Measurements from ENCODE around the gene CXXC4.

CXXC4 gene

DNA sequence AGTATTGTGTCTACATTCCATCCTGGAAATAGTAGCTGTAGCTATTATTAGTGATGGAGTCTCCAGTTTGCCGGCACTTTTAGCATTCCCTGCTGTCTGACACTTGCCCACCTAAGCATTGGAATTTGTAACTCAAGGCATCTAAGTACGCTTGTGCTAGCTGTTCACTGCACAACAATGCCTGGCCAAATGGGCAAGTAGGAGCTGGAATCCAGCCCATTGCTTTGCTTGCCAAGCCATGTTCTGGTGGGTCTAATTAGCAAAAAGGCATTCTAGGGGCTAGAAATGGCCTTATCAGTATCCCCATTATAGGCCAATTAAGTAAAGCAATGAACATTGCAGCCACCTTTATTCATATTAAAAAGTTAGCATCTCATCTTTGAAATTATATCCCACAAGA lies 7.8 kb upstream of the CXXC4 start:
- H3K27me3 ChIP-seq (ENCODE audit: control insufficient read depth, low read length): no peaks in the 10 kb centered on the region
- H3K79me2 ChIP-seq (ENCODE audit: control insufficient read depth, low read length): no peaks in the 10 kb centered on the region
- no peaks in the 10 kb centered on the region for H3K36me3 ChIP-seq (ENCODE audit: control insufficient read depth, low read length)
- no peaks in the 10 kb centered on the region for H3K9me3 ChIP-seq (ENCODE audit: control insufficient read depth, insufficient read depth, low read length)
- H4K20me1 ChIP-seq (ENCODE audit: control insufficient read depth, insufficient read depth, low read depth, low read length): no peaks in the 10 kb centered on the region
- no peak overlapping the region for H3K4me2 ChIP-seq (ENCODE audit: low read length)
- no peaks in the 10 kb centered on the region for H3F3A ChIP-seq (ENCODE audit: control insufficient read depth, insufficient read depth)
- H3K4me3 ChIP-seq (ENCODE audit: low read length): no peak overlapping the region
- no peak for TF ChIP-seq CTCF (IDR thresholded peaks at IDR 0.05; ENCODE audit: low read depth, low read length, poor library complexity, severe bottlenecking)
- TF ChIP-seq EZH2phosphoT487 (IDR thresholded peaks at IDR 0.05; ENCODE audit: borderline replicate concordance, low read length): no peak
- no peaks in the 10 kb centered on the region for H3K9me2 ChIP-seq (replicated peaks; ENCODE audit: control insufficient read depth, low read length)
- no peaks in the 10 kb centered on the region for H3K4me1 ChIP-seq (ENCODE audit: control insufficient read depth, low read length)
- H3K27ac ChIP-seq (ENCODE audit: low read depth, low read length): no peak overlapping the region

DNA sequence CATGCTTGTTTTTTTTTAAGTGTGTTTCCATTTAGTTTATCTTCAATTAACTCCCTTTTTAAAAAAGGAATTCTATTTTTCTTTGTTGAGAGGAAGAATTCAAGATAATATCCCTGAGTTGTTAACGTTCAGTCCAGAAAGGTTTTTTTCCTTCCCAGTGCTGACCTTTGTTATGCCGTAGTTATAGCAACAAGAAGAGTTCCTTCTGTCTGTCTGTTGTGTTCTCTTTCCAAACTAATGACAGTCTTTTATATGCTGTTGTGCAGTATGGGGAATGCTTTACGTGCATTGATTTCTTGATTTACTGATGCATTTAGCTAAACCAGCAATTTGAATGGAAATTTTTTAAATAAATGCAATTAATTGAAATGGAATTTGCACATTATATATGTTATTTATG lies 6.6 kb upstream of the CXXC4 start:
- no peaks in the 10 kb centered on the region for H3K9me2 ChIP-seq (replicated peaks; ENCODE audit: control insufficient read depth, low read length)
- H3K4me2 ChIP-seq (ENCODE audit: low read length): no peak overlapping the region
- H3K36me3 ChIP-seq (ENCODE audit: control insufficient read depth, low read length): no peaks in the 10 kb centered on the region
- H3K4me1 ChIP-seq (ENCODE audit: control insufficient read depth, low read length): no peaks in the 10 kb centered on the region
- H3K79me2 ChIP-seq (ENCODE audit: control insufficient read depth, low read length): no peaks in the 10 kb centered on the region
- no peaks in the 10 kb centered on the region for H3F3A ChIP-seq (ENCODE audit: control insufficient read depth, insufficient read depth)
- no peaks in the 10 kb centered on the region for H4K20me1 ChIP-seq (ENCODE audit: control insufficient read depth, insufficient read depth, low read depth, low read length)
- H3K27ac ChIP-seq (ENCODE audit: low read depth, low read length): no peak overlapping the region
- no peaks in the 10 kb centered on the region for H3K9me3 ChIP-seq (ENCODE audit: control insufficient read depth, insufficient read depth, low read length)
- no peak overlapping the region for H3K4me3 ChIP-seq (ENCODE audit: low read length)
- TF ChIP-seq CTCF (IDR thresholded peaks at IDR 0.05; ENCODE audit: low read depth, low read length, poor library complexity, severe bottlenecking) (no peak), EZH2phosphoT487 (IDR thresholded peaks at IDR 0.05; ENCODE audit: borderline replicate concordance, low read length) (no peak)
- no peaks in the 10 kb centered on the region for H3K27me3 ChIP-seq (ENCODE audit: control insufficient read depth, low read length)

DNA sequence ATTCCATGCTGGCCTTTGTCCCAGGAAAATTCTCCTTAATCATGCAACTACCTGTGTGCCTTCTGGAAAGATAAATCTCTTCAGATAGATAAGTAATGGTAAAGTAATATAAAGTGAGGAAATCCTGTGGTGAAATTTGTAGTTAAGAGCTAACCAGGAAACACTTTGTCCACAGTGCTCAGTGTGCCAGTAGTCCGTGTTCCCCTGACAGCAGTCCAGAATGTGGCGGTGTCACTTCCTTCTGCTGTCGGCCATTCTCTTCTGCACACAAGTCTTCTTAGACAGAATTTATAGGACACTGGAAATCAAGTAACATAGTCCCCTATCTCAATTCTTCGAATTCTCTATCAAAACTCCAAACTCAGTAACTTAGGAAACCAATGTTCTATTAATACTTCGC lies 5.7 kb upstream of the CXXC4 start:
- Histone ChIP-seq H3K27ac (ENCODE audit: low read depth, low read length) (no peak overlapping the region), H3K79me2 (ENCODE audit: control insufficient read depth, low read length) (no peaks in the 10 kb centered on the region), H3K27me3 (ENCODE audit: control insufficient read depth, low read length) (0 out of 2 replicates have a peak, but pooled peaks cover 3% of the 10 kb centered on the region), H3K9me3 (ENCODE audit: control insufficient read depth, insufficient read depth, low read length) (no peaks in the 10 kb centered on the region), H3K9me2 (replicated peaks; ENCODE audit: control insufficient read depth, low read length) (no peaks in the 10 kb centered on the region), H3K4me2 (ENCODE audit: low read length) (no peak overlapping the region), H3F3A (ENCODE audit: control insufficient read depth, insufficient read depth) (no peaks in the 10 kb centered on the region), H3K4me1 (ENCODE audit: control insufficient read depth, low read length) (no peaks in the 10 kb centered on the region), H3K36me3 (ENCODE audit: control insufficient read depth, low read length) (no peaks in the 10 kb centered on the region), H4K20me1 (ENCODE audit: control insufficient read depth, insufficient read depth, low read depth, low read length) (no peaks in the 10 kb centered on the region), H3K4me3 (ENCODE audit: low read length) (no peak overlapping the region)
- TF ChIP-seq CTCF (IDR thresholded peaks at IDR 0.05; ENCODE audit: low read depth, low read length, poor library complexity, severe bottlenecking): no peak
- no peak for TF ChIP-seq EZH2phosphoT487 (IDR thresholded peaks at IDR 0.05; ENCODE audit: borderline replicate concordance, low read length)

- no peaks in the 10 kb centered on the region for H4K20me1 ChIP-seq (ENCODE audit: control insufficient read depth, insufficient read depth, low read depth, low read length)
- no peak overlapping the region for H3K4me3 ChIP-seq (ENCODE audit: low read length)
- no peaks in the 10 kb centered on the region for H3F3A ChIP-seq (ENCODE audit: control insufficient read depth, insufficient read depth)
- H3K4me2 ChIP-seq (ENCODE audit: low read length): no peak overlapping the region
- H3K4me1 ChIP-seq (ENCODE audit: control insufficient read depth, low read length): peaks cover 14% of the 10 kb centered on the region
- no peaks in the 10 kb centered on the region for H3K9me3 ChIP-seq (ENCODE audit: control insufficient read depth, insufficient read depth, low read length)
- H3K36me3 ChIP-seq (ENCODE audit: control insufficient read depth, low read length): no peaks in the 10 kb centered on the region
- peaks cover 45% of the 10 kb centered on the region for H3K27me3 ChIP-seq (ENCODE audit: control insufficient read depth, low read length)
- TF ChIP-seq CTCF (IDR thresholded peaks at IDR 0.05; ENCODE audit: low read depth, low read length, poor library complexity, severe bottlenecking) (no peak), EZH2phosphoT487 (IDR thresholded peaks at IDR 0.05; ENCODE audit: borderline replicate concordance, low read length) (no peak)
- H3K27ac ChIP-seq (ENCODE audit: low read depth, low read length): no peak overlapping the region
- no peaks in the 10 kb centered on the region for H3K79me2 ChIP-seq (ENCODE audit: control insufficient read depth, low read length)
- no peaks in the 10 kb centered on the region for H3K9me2 ChIP-seq (replicated peaks; ENCODE audit: control insufficient read depth, low read length)
Measured at GRCh38 chr4:104494185-104494584, 509 bp downstream of the CXXC4 start.

Data from DOHH2 (cell line).